AG09319 (cell line): ENCODE results near the gene TET1.
"Not testable (repeated sequence)": the region's sequence is repeated elsewhere in the genome, so short reads cannot be mapped to it uniquely, and the experiment has no call there.

Experiments used
- DNase-seq: peaks from one replicate; pipeline ENCODE4 v3.0.0-alpha.2; 2010; ENCODE audit warnings: low read depth; ENCODE audit errors: extremely low read depth
- TF ChIP-seq, protein P1 (sequence below): IDR thresholded peaks from 2 replicates; pipeline ENCODE4 v1.5.1; 2011; ENCODE audit warnings: low read depth, mild to moderate bottlenecking, inconsistent platforms, low read length, moderate library complexity

Gene TET1

DNA sequence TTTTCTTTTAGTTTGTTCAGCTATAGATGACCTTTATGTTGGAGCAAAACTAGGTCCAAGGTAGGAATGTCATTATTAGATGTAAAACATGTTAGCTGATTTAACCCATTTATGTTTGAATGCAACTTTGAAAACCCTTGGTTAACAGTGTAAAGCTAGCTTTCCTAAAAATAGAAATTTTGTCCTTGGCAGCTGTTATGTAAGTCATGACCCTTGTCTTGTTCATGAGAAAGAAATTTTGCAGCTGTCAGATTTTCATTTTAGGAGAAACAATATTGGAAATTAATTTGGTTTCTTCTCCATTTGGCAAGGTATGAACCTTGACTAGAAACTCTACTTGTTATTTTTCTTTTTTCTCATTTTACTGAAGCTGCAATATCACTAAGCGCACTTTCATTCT lies 137.0 kb downstream of the TET1 start:
- TF ChIP-seq, protein P1, sequence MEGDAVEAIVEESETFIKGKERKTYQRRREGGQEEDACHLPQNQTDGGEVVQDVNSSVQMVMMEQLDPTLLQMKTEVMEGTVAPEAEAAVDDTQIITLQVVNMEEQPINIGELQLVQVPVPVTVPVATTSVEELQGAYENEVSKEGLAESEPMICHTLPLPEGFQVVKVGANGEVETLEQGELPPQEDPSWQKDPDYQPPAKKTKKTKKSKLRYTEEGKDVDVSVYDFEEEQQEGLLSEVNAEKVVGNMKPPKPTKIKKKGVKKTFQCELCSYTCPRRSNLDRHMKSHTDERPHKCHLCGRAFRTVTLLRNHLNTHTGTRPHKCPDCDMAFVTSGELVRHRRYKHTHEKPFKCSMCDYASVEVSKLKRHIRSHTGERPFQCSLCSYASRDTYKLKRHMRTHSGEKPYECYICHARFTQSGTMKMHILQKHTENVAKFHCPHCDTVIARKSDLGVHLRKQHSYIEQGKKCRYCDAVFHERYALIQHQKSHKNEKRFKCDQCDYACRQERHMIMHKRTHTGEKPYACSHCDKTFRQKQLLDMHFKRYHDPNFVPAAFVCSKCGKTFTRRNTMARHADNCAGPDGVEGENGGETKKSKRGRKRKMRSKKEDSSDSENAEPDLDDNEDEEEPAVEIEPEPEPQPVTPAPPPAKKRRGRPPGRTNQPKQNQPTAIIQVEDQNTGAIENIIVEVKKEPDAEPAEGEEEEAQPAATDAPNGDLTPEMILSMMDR = no peak
- no peak for DNase-seq

DNA sequence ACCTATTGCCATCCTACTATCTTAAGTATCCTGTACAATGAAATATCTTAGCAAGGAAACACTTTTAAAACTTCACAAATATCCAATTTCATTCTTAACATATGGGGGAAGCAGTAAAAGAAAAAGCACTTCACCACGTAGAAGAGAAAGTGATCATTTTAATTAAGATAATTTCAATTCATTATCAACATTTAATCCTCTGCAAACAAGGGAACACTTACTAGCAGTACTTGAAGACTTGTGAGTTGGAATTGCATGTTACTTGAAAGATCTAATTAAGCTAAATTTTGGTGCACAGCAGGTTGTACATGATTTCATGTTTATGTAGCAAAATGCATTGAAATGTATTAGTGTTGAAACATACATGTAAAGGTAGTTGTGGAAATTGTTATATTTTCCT lies 140.1 kb downstream of the TET1 start:
- no peak for DNase-seq
- TF ChIP-seq, protein P1 = no peak

DNA sequence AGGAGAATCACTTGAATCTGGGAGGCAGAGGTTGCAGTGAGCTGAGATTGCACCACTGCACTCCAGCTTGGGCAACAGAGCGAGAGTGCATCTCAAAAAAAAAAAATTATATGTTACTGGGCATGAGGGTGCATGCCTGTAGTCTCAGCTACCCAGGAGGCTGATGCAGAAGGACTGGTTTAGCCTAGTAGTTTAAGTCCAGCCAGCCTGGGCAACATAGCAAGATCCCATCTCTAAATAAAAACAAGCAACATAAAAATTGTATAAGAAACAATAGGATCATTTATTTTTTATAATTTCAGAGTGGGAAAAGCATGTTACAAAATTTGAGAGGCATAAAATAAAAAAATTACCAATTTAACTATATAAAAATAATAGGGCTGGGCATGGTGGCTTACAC lies 145.4 kb downstream of the TET1 start:
- no peak for DNase-seq
- TF ChIP-seq, protein P1 = no peak

DNA sequence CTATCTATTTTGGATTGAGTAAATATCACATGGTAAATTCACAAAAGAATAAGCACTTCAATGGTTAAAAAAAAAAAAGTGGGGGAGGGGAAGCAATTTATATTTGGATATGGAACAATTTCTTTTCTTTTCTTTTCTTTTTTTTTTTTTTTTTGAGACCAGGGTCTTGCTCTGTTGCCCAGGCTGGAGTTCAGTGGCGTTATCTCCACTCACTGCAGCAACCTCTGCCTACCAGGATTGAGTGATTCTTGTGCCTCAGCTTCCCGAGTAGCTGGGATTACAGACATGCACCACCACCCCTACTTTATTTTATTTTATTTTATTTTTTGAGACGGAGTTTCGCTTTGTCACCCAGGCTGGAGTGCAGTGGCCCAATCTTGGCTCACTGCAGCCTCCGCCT lies 148.8 kb downstream of the TET1 start:
- not testable (repeated sequence) for DNase-seq

DNA sequence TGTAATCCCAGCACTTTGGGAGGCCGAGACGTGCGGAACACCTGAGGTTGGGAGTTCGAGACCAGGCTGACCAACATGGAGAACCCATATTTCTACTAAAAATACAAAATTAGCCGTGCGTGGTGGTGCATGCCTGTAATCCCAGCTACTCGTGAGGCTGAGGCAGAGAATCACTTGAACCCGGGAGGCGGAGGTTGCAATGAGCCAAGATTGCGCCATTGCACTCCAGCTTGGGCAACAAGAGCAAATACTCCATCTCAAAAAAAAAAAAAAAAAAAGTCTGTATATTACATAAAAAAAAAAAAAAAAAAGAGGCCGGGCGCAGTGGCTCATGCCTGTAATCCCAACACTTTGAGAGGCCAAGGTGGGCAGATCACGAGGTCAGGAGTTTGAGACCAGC lies 152.9 kb downstream of the TET1 start:
- DNase-seq = not testable (repeated sequence)

DNA sequence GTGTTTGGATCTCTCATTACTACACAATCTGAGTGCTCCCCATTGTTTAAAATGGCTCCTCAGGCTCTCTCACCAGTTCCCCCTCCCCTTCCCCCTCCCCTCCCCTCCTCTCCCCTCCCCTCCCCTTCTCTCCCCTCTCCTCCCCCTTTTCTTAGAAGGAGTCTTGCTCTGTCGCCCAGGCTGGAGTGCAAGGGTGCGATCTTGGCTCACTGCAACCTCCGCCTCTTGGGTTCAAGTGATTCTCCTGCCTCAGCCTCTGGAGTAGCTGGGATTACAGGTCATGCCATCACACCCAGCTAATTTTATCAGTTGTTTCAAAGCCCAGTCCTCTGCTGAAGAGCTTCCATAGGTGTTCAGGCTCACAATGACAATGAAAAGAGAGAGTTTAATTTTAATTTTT lies 157.3 kb downstream of the TET1 start:
- DNase-seq = no peak
- TF ChIP-seq, protein P1 = no peak

DNA sequence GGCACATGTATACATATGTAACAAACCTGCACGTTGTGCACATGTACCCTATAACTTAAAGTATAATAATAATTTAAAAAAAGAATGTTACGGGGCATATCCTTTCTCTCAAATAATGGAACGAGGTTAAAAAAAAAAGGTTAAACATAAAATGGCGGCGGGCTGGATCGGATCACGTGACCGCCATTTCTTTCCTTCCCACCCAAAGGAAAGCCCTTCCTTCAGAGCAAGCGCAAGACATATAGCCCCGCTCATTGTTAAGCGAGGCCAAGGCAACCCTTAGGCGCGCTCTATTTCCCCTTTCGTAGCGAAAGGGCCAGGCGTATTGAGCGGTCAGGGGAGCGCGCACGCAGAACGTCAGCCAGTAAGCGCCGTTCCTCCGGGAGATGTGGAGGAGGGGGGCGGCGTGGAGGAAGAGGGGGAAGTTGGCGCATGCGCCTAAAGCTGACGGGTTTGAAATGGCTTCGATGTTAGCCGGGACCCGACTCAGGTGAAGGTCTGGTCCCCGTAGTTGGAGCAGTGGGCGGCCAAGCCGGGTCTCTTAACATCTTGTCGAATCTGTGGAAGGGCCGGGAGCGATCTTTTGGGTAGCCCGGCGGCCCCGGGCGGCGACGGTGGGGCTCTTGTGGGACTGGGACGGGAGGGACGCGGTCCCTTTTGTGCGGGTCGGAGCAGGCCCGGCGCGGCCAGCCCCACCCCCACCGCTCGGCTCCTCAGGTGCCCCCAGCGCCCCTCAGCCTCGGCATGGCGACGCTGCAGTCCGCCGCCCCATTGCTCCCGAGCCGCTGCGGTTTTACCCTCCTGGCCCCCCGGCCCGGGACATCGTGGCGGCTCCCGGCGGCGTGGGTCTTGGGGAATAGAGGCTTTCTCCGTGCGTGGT lies 160.9 kb downstream of the TET1 start, which contains the start of gene CCAR1:
Gene CCAR1 (plus strand): TSS at position 447 of the 880 bp plus-strand sequence. CDS start 1,266 bp downstream, outside the sequence.
- TF ChIP-seq, protein P1 = no peak
- peak; percentile 98 for DNase-seq

DNA sequence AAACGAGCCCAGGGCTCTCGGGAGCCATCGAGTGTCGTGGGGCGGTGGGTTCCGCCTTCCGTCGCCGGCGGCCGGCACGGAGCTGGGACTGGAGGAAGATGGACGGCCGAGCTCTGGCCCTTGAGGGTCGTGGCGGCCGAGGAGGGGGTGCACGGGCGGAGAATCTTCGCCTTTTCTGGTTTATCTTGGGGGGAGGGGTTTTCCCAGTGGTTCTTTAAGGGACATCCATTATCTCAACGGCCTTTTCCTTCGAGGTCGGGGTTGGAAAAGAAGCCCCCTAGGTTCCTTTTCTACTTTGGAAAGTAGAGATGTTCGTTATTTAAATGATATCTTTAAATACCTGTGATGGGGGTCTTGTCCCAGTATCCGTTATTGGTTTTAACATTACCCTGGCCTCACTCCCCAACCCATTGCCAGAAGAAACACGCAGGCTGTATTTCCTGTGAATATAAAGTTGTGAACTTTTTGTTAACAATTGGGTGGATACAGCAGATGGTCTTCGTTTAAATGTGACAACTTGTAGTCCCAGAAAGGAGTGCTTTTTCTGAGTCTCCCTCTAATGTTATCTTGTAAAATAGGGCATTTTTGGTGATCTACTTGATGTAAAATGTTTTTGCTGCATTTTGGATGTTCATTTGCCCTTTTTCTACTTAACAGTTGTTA lies 161.7 kb downstream of the TET1 start:
- TF ChIP-seq, protein P1 = no peak
- no peak for DNase-seq
